NCI-H524 treated with DMSO at 0.1 percent for 48 hours (cell line): ENCODE measurements around the gene ZNF407.
"Not testable (repeated sequence)": the region's sequence is repeated elsewhere in the genome, so short reads cannot be mapped to it uniquely, and the experiment has no call there.

Experiments
- DNase-seq: peaks from one replicate; lab custom pipeline; 2025; lab: John Stamatoyannopoulos, UW

ZNF407 gene

GRCh38 chr18:75071866-75072671 is 474.4 kb downstream of the ZNF407 start:
- no peak for DNase-seq

GRCh38 chr18:75072672-75073371 is 475.2 kb downstream of the ZNF407 start:
- no peak for DNase-seq

- no peak for DNase-seq
Observed at GRCh38 chr18:75073654-75074053, 476.0 kb downstream of the ZNF407 start.

- DNase-seq = no peak
Observed at GRCh38 chr18:75074196-75075015, 476.7 kb downstream of the ZNF407 start.

GRCh38 chr18:75075016-75075305 is 477.3 kb downstream of the ZNF407 start:
- no peak for DNase-seq

- DNase-seq = no peak
Observed at GRCh38 chr18:75075429-75075841, 477.8 kb downstream of the ZNF407 start.

- DNase-seq = no peak
Observed at GRCh38 chr18:75076286-75076685, 478.6 kb downstream of the ZNF407 start.

- no peak for DNase-seq
Observed at GRCh38 chr18:75081486-75081885, 483.8 kb downstream of the ZNF407 start.

- no peak for DNase-seq
Observed at GRCh38 chr18:75083131-75083530, 485.5 kb downstream of the ZNF407 start.

- DNase-seq = no peak
Observed at GRCh38 chr18:75083761-75084160, 486.1 kb downstream of the ZNF407 start.

GRCh38 chr18:75085676-75086075 is 488.0 kb downstream of the ZNF407 start:
- DNase-seq = not testable (repeated sequence)

- no peak for DNase-seq
Observed at GRCh38 chr18:75086494-75087034, 488.9 kb downstream of the ZNF407 start.

- DNase-seq = no peak
Observed at GRCh38 chr18:75087119-75088020, 489.7 kb downstream of the ZNF407 start.

GRCh38 chr18:75088021-75088506 is 490.4 kb downstream of the ZNF407 start:
- DNase-seq = no peak

- DNase-seq = no peak
Observed at GRCh38 chr18:75088622-75089211, 491.0 kb downstream of the ZNF407 start.

GRCh38 chr18:75089748-75090327 is 492.2 kb downstream of the ZNF407 start:
- DNase-seq = no peak

- no peak for DNase-seq
Observed at GRCh38 chr18:75090336-75090735, 492.7 kb downstream of the ZNF407 start.

- DNase-seq = no peak
Observed at GRCh38 chr18:75097491-75098225, 500.0 kb downstream of the ZNF407 start.

GRCh38 chr18:75100832-75101630 is 503.4 kb downstream of the ZNF407 start:
- DNase-seq = no peak
